Measurements from ENCODE around the gene RASGEF1C.

The RASGEF1C gene

DNA sequence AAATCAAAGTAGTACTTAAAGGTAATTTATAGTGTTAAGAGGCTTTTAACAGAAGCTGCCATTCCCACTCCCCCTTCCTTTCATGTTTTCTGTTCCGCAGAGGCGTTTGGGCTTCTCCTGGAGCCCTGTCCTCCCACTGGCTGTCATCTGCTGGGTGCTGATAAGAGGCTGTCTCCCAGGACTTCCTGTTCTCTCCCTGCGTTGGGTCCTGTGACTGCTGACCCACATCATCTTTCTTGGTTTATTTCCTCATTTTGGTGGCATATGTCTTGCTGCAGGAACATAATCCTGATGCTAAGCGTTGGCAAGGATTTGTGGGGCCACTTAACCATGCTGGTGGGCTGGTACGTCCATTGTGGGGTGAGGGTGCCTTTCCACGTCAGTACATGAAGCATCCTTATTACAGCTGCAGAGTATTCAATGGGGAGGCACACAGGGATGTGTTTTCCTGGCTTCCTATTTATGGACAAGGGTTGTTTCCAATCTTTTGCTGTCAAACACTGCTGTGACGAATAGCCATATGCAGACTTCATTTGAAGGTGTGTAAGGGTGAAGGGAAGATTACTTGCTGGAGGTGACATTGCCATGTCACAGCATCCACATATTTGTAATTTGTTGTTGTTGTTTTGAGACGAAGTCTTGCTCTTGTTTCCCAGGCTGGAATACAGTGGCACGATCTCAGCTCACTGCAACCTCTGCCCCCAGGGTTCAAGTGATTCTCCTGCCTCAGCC is 115.2 kb downstream of the RASGEF1C start:
- Histone ChIP-seq H2AFZ (ENCODE audit: low read depth, low read length, severe bottlenecking) (no peak overlapping the region), H3K9me2 (replicated peaks; ENCODE audit: insufficient read depth, low read length) (no peaks in the 10 kb centered on the region), H3K79me2 (ENCODE audit: insufficient read depth, low read length) (no peaks in the 10 kb centered on the region), H3K4me3 (ENCODE audit: insufficient read depth, low read length, poor library complexity, severe bottlenecking) (no peak overlapping the region), H3K27ac (ENCODE audit: low read depth, low read length) (no peak overlapping the region), H3K36me3 (ENCODE audit: low read length) (no peaks in the 10 kb centered on the region), H3K9me3 (ENCODE audit: insufficient read depth, low read length) (no peaks in the 10 kb centered on the region), H3K4me2 (ENCODE audit: low read depth, low read length, poor library complexity, severe bottlenecking) (no peak overlapping the region), H4K20me1 (ENCODE audit: low read depth, low read length) (no peaks in the 10 kb centered on the region), H3K27me3 (ENCODE audit: low read length) (no peaks in the 10 kb centered on the region), H3K9ac (ENCODE audit: low read length) (no peak overlapping the region), H3F3A (ENCODE audit: insufficient read depth) (no peaks in the 10 kb centered on the region)
- TF ChIP-seq CTCF (IDR thresholded peaks at IDR 0.05; ENCODE audit: insufficient read depth, low read length, poor library complexity, severe bottlenecking) (no peak), EZH2phosphoT487 (conservative IDR thresholded peaks at IDR 0.05; ENCODE audit: low read length) (no peak)

GRCh38 chr5:180093241-180093640 is 115.8 kb downstream of the RASGEF1C start:
- Histone ChIP-seq H3K79me2 (ENCODE audit: insufficient read depth, low read length) (no peaks in the 10 kb centered on the region), H2AFZ (ENCODE audit: low read depth, low read length, severe bottlenecking) (no peak overlapping the region), H3F3A (ENCODE audit: insufficient read depth) (no peaks in the 10 kb centered on the region), H3K9me2 (replicated peaks; ENCODE audit: insufficient read depth, low read length) (no peaks in the 10 kb centered on the region), H3K9me3 (ENCODE audit: insufficient read depth, low read length) (no peaks in the 10 kb centered on the region), H3K27ac (ENCODE audit: low read depth, low read length) (no peak overlapping the region), H4K20me1 (ENCODE audit: low read depth, low read length) (no peaks in the 10 kb centered on the region), H3K27me3 (ENCODE audit: low read length) (no peaks in the 10 kb centered on the region), H3K4me2 (ENCODE audit: low read depth, low read length, poor library complexity, severe bottlenecking) (no peak overlapping the region), H3K4me3 (ENCODE audit: insufficient read depth, low read length, poor library complexity, severe bottlenecking) (no peak overlapping the region), H3K9ac (ENCODE audit: low read length) (no peak overlapping the region), H3K36me3 (ENCODE audit: low read length) (no peaks in the 10 kb centered on the region)
- TF ChIP-seq CTCF (IDR thresholded peaks at IDR 0.05; ENCODE audit: insufficient read depth, low read length, poor library complexity, severe bottlenecking) (no peak), EZH2phosphoT487 (conservative IDR thresholded peaks at IDR 0.05; ENCODE audit: low read length) (no peak)

- no peak overlapping the region for H2AFZ ChIP-seq (ENCODE audit: low read depth, low read length, severe bottlenecking)
Measured at GRCh38 chr5:180090769-180091546, 118.1 kb downstream of the RASGEF1C start.

More at GRCh38 chr5:180090769-180091546, 118.1 kb downstream of the RASGEF1C start:
- Histone ChIP-seq H3K36me3 (ENCODE audit: low read length) (no peaks in the 10 kb centered on the region), H3K27me3 (ENCODE audit: low read length) (no peaks in the 10 kb centered on the region), H3K9ac (ENCODE audit: low read length) (no peak overlapping the region), H4K20me1 (ENCODE audit: low read depth, low read length) (no peaks in the 10 kb centered on the region), H3F3A (ENCODE audit: insufficient read depth) (no peaks in the 10 kb centered on the region), H3K9me2 (replicated peaks; ENCODE audit: insufficient read depth, low read length) (no peaks in the 10 kb centered on the region), H3K4me3 (ENCODE audit: insufficient read depth, low read length, poor library complexity, severe bottlenecking) (no peak overlapping the region), H3K4me2 (ENCODE audit: low read depth, low read length, poor library complexity, severe bottlenecking) (no peak overlapping the region), H3K9me3 (ENCODE audit: insufficient read depth, low read length) (no peaks in the 10 kb centered on the region), H3K27ac (ENCODE audit: low read depth, low read length) (no peak overlapping the region), H3K79me2 (ENCODE audit: insufficient read depth, low read length) (no peaks in the 10 kb centered on the region)
- TF ChIP-seq CTCF (IDR thresholded peaks at IDR 0.05; ENCODE audit: insufficient read depth, low read length, poor library complexity, severe bottlenecking) = no peak
- TF ChIP-seq EZH2phosphoT487 (conservative IDR thresholded peaks at IDR 0.05; ENCODE audit: low read length) = no peak
